Duodenal mucosa (tissue), 2 donors: ENCODE data around the gene HAND2.

Experiments
- H3K27ac ChIP-seq: one replicate; pipeline ENCODE4 v1.7.0; 2013; ENCODE audit warnings: low read depth, low read length
- H3K27me3 ChIP-seq, 2 donors: one replicate each; pipeline ENCODE4 v1.7.0; 2013; ENCODE audit warnings: low read length in 2 of 2, control low read depth in 1 of 2; ENCODE audit not compliant: insufficient read depth in 2 of 2, control insufficient read depth in 1 of 2
- H3K36me3 ChIP-seq, 2 donors: one replicate each; pipeline ENCODE4 v1.7.0; 2013; ENCODE audit warnings: low read length in 2 of 2, control low read depth in 1 of 2; ENCODE audit not compliant: insufficient read depth in 2 of 2, control insufficient read depth in 1 of 2
- H3K4me1 ChIP-seq, 2 donors: one replicate each; pipeline ENCODE4 v1.7.0; 2013; ENCODE audit warnings: low read length in 2 of 2, control low read depth in 1 of 2; ENCODE audit not compliant: insufficient read depth in 2 of 2, control insufficient read depth in 1 of 2
- H3K4me3 ChIP-seq, 2 donors: one replicate each; pipeline ENCODE4 v1.7.0; 2013; ENCODE audit warnings: low read length in 2 of 2, low read depth in 1 of 2
- H3K9ac ChIP-seq, 2 donors: one replicate each; pipeline ENCODE4 v1.7.0; 2013; ENCODE audit warnings: low read length in 2 of 2, low read depth in 1 of 2
- H3K9me3 ChIP-seq, 2 donors: one replicate each; pipeline ENCODE4 v1.7.0; 2013; ENCODE audit warnings: low read length in 2 of 2, control low read depth in 1 of 2; ENCODE audit not compliant: control insufficient read depth in 1 of 2

The HAND2 gene

GRCh38 chr4:173529477-173530325 lies at the start of gene HAND2:
HAND2 (minus strand) TSS chr4:173530229; CDS start chr4:173529289, 940 bp downstream.
- Histone ChIP-seq H3K36me3 (no peaks in the 10 kb centered on the region), H3K4me1 (peaks cover 0 to 3% of the 10 kb centered on the region in 2 donors), H3K9ac (peak within 1 kb of the TSS in 1 of 2 donors; percentile 24), H3K27me3 (peaks cover 72 to 89% of the 10 kb centered on the region in 2 donors), H3K9me3 (no peaks in the 10 kb centered on the region), H3K27ac (peak within 1 kb of the TSS; percentile 10), H3K4me3 (peak within 1 kb of the TSS; percentile 32 to 49)

GRCh38 chr4:173578956-173579355 lies 48.9 kb upstream of the HAND2 start:
- no peak overlapping the region for H3K9ac ChIP-seq
- H3K36me3 ChIP-seq = no peaks in the 10 kb centered on the region
- no peaks in the 10 kb centered on the region for H3K9me3 ChIP-seq
- no peak overlapping the region for H3K4me3 ChIP-seq
- no peaks in the 10 kb centered on the region for H3K4me1 ChIP-seq
- no peak overlapping the region for H3K27ac ChIP-seq
- H3K27me3 ChIP-seq = no peaks in the 10 kb centered on the region

- Histone ChIP-seq H3K36me3 (no peaks in the 10 kb centered on the region), H3K4me1 (no peaks in the 10 kb centered on the region), H3K4me3 (no peak overlapping the region), H3K27ac (no peak overlapping the region), H3K9ac (no peak overlapping the region), H3K9me3 (no peaks in the 10 kb centered on the region), H3K27me3 (no peaks in the 10 kb centered on the region)
Measured at GRCh38 chr4:173577963-173578362, 47.9 kb upstream of the HAND2 start.

GRCh38 chr4:173575482-173576152 lies 45.6 kb upstream of the HAND2 start:
- Histone ChIP-seq H3K4me3 (no peak overlapping the region), H3K9me3 (no peaks in the 10 kb centered on the region), H3K36me3 (no peaks in the 10 kb centered on the region), H3K4me1 (no peaks in the 10 kb centered on the region), H3K9ac (no peak overlapping the region), H3K27me3 (no peaks in the 10 kb centered on the region), H3K27ac (no peak overlapping the region)

GRCh38 chr4:173573725-173574124 lies 43.7 kb upstream of the HAND2 start:
- no peaks in the 10 kb centered on the region for H3K27me3 ChIP-seq
- no peak overlapping the region for H3K4me3 ChIP-seq
- no peaks in the 10 kb centered on the region for H3K4me1 ChIP-seq
- no peaks in the 10 kb centered on the region for H3K36me3 ChIP-seq
- no peaks in the 10 kb centered on the region for H3K9me3 ChIP-seq
- no peak overlapping the region for H3K27ac ChIP-seq
- H3K9ac ChIP-seq = no peak overlapping the region

- Histone ChIP-seq H3K9me3 (no peaks in the 10 kb centered on the region), H3K27me3 (no peaks in the 10 kb centered on the region), H3K4me3 (no peak overlapping the region), H3K36me3 (no peaks in the 10 kb centered on the region), H3K9ac (no peak overlapping the region), H3K27ac (no peak overlapping the region), H3K4me1 (no peaks in the 10 kb centered on the region)
Measured at GRCh38 chr4:173573286-173573685, 43.3 kb upstream of the HAND2 start.

GRCh38 chr4:173572493-173573129 lies 42.6 kb upstream of the HAND2 start:
- Histone ChIP-seq H3K36me3 (no peaks in the 10 kb centered on the region), H3K4me3 (no peak overlapping the region), H3K27ac (no peak overlapping the region)

GRCh38 chr4:173571620-173572019 lies 41.6 kb upstream of the HAND2 start:
- Histone ChIP-seq H3K4me3 (no peak overlapping the region), H3K4me1 (no peaks in the 10 kb centered on the region), H3K27me3 (no peaks in the 10 kb centered on the region), H3K27ac (no peak overlapping the region), H3K9ac (no peak overlapping the region), H3K36me3 (no peaks in the 10 kb centered on the region), H3K9me3 (no peaks in the 10 kb centered on the region)

More at GRCh38 chr4:173572493-173573129, 42.6 kb upstream of the HAND2 start:
- H3K27me3 ChIP-seq = no peaks in the 10 kb centered on the region
- no peaks in the 10 kb centered on the region for H3K4me1 ChIP-seq
- H3K9me3 ChIP-seq = no peaks in the 10 kb centered on the region
- no peak overlapping the region for H3K9ac ChIP-seq

- no peak overlapping the region for H3K27ac ChIP-seq
Measured at GRCh38 chr4:173565281-173565680, 35.3 kb upstream of the HAND2 start.

GRCh38 chr4:173564461-173564860 lies 34.4 kb upstream of the HAND2 start:
- H3K4me3 ChIP-seq = no peak overlapping the region
- H3K9ac ChIP-seq = no peak overlapping the region
- no peak overlapping the region for H3K27ac ChIP-seq
- no peaks in the 10 kb centered on the region for H3K9me3 ChIP-seq
- no peaks in the 10 kb centered on the region for H3K4me1 ChIP-seq
- no peaks in the 10 kb centered on the region for H3K36me3 ChIP-seq
- H3K27me3 ChIP-seq = no peaks in the 10 kb centered on the region

More at GRCh38 chr4:173565281-173565680, 35.3 kb upstream of the HAND2 start:
- no peaks in the 10 kb centered on the region for H3K4me1 ChIP-seq
- H3K27me3 ChIP-seq = no peaks in the 10 kb centered on the region
- H3K9me3 ChIP-seq = no peaks in the 10 kb centered on the region
- no peak overlapping the region for H3K4me3 ChIP-seq
- H3K9ac ChIP-seq = no peak overlapping the region
- no peaks in the 10 kb centered on the region for H3K36me3 ChIP-seq
